K562 (cell line): ENCODE measurements around the gene MARK4. TPM values are rescaled to one million over a fixed set of nuclear protein-coding genes. Genes with fewer than 3 reads are reported as not detected.

Source experiments
- ATAC-seq: fragments of 200-7000 bp; cut with Tn5 transposase; 3 replicates; pipeline ENCODE4 v1.9.1; 2020; ENCODE audit warnings: moderate library complexity
- BruUV-seq: library from RNA; stranded (reverse); fragments of 400-500 nt; replicated peaks from 2 replicates; lab custom pipeline; 2021; lab: Mats Ljungman, UMichigan
- CTCF ChIA-PET: fragments of 300-600 bp; formaldehyde crosslinking; extraction: SDS; loops from one replicate; lab custom pipeline; 2021; ENCODE audit warnings: low intra/inter-chr PET ratio; lab: Yijun Ruan, JAX
- POLR2A ChIA-PET: fragments of 300-600, 350-650 bp; sonication (Branson Sonifier 250); formaldehyde crosslinking; extraction: SDS; loops from one replicate; lab custom pipeline; 2021; ENCODE audit warnings: antibody characterized with exemption, inconsistent platforms; lab: Yijun Ruan, JAX
- DNase-seq, 4 experiments: peaks; one replicate each; pipeline versions ENCODE4 v3.0.0 to v3.0.0-alpha.2; 2011 to 2018; ENCODE audit warnings: low spot score in 3 of 4, mixed read lengths in 3 of 4; ENCODE audit errors: extremely low read depth in 1 of 4
- FAIRE-seq: peaks from 2 replicates; lab custom pipeline; 2011; peaks lifted over from hg19 to GRCh38; lab: Jason Lieb, UNC
- H2AFZ ChIP-seq: 2 replicates; pipeline ENCODE4 v1.6.0; 2011; ENCODE audit warnings: low read depth, low read length, control low read depth, inconsistent platforms
- H3K27ac ChIP-seq: fragments of 200-600 bp; 3 replicates; pipeline ENCODE4 v1.8.0; 2011; ENCODE audit warnings: low read depth, mild to moderate bottlenecking, control low read depth, inconsistent platforms, low read length, moderate library complexity, mixed read lengths; ENCODE audit errors: extremely low read depth
- H3K27me3 ChIP-seq, 2 experiments: fragments of 300-600 bp in 1 of 2; 2 replicates in 1 of 2; 3 replicates in 1 of 2; pipeline versions ENCODE4 v1.6.0 to v1.8.0; 2011; ENCODE audit warnings: inconsistent platforms in 2 of 2, low read length in 2 of 2, mild to moderate bottlenecking in 1 of 2, mixed read lengths in 1 of 2, moderate library complexity in 1 of 2; ENCODE audit not compliant: control insufficient read depth in 2 of 2, insufficient read depth in 2 of 2
- H3K36me3 ChIP-seq: fragments of 300-600 bp; 3 replicates; pipeline ENCODE4 v1.8.0; 2011; ENCODE audit warnings: mild to moderate bottlenecking, low read length, inconsistent platforms; ENCODE audit not compliant: control insufficient read depth, insufficient read depth
- H3K4me1 ChIP-seq, 2 experiments: fragments of 200-600 bp in 1 of 2; replicated peaks in 1 of 2; 2 replicates in 1 of 2; 3 replicates in 1 of 2; pipeline versions ENCODE4 v1.5.1 to v1.8.0; 2011; ENCODE audit warnings: inconsistent platforms in 2 of 2, low read length in 2 of 2, mild to moderate bottlenecking in 1 of 2, mixed read lengths in 1 of 2, moderate library complexity in 1 of 2; ENCODE audit not compliant: control insufficient read depth in 2 of 2, insufficient read depth in 2 of 2
- H3K4me2 ChIP-seq: 2 replicates; pipeline ENCODE4 v1.6.1; 2011; ENCODE audit warnings: low read length, control low read depth, inconsistent platforms, mixed read lengths; ENCODE audit not compliant: insufficient read depth
- H3K4me3 ChIP-seq: fragments of 200-600 bp; sonication (generic), shearing (Covaris generic); 2 replicates; pipeline ENCODE4 v1.5.1; 2016; ENCODE audit warnings: control low read depth, inconsistent platforms
- H3K79me2 ChIP-seq: fragments of 200-600 bp; 3 replicates; pipeline ENCODE4 v1.8.0; 2011; ENCODE audit warnings: low read length, inconsistent platforms; ENCODE audit not compliant: control insufficient read depth, insufficient read depth
- H3K9ac ChIP-seq, 2 experiments: 2 replicates each; pipeline versions ENCODE4 v1.6.0 to v1.6.1; 2011; ENCODE audit warnings: low read depth in 2 of 2, low read length in 2 of 2, control low read depth in 1 of 2, inconsistent platforms in 1 of 2, mild to moderate bottlenecking in 1 of 2, mixed read lengths in 1 of 2; ENCODE audit not compliant: insufficient read depth in 1 of 2
- H3K9me1 ChIP-seq: one replicate; pipeline ENCODE4 v1.6.0; 2011; ENCODE audit warnings: inconsistent platforms, mild to moderate bottlenecking, low read length, moderate library complexity; ENCODE audit not compliant: control insufficient read depth, insufficient read depth
- H3K9me3 ChIP-seq: replicated peaks from 2 replicates; pipeline ENCODE4 v1.5.1; 2011; ENCODE audit warnings: low read depth, low read length, inconsistent platforms; ENCODE audit not compliant: control insufficient read depth, insufficient read depth
- H4K20me1 ChIP-seq: replicated peaks from 2 replicates; pipeline ENCODE4 v1.6.1; 2011; ENCODE audit warnings: low read length, inconsistent platforms, mixed read lengths; ENCODE audit not compliant: control insufficient read depth, insufficient read depth
- DPF2 ChIP-seq: fragments of 450-650 bp; IDR thresholded peaks from 2 replicates; pipeline ENCODE4 v1.6.1; 2016
- GATAD2A ChIP-seq: fragments of 450-650 bp; IDR thresholded peaks from 2 replicates; pipeline ENCODE4 v1.6.1; 2017
- KDM2B ChIP-seq: fragments of 250-450 bp; sonication (Bioruptor Pico); IDR thresholded peaks from 2 replicates; pipeline ENCODE4 v1.8.0; 2021; ENCODE audit warnings: mild to moderate bottlenecking, moderate library complexity
- KLF1 ChIP-seq: fragments of 450-650 bp; IDR thresholded peaks from 2 replicates; pipeline ENCODE4 v1.6.1; 2016; ENCODE audit warnings: missing genetic modification characterization, missing compliant biosample characterization
- MAFF ChIP-seq: IDR thresholded peaks from 2 replicates; pipeline ENCODE4 v1.6.1; 2012; ENCODE audit warnings: low read length, improper control_type of control experiment
- MAZ ChIP-seq, 2 experiments: fragments of 450-650 bp in 1 of 2; sonication (generic) in 1 of 2; formaldehyde crosslinking; IDR thresholded peaks in 1 of 2; conservative IDR thresholded peaks in 1 of 2; 2 replicates each; pipeline versions ENCODE4 v1.4.0 to v1.5.0; 2020; ENCODE audit warnings: mild to moderate bottlenecking in 1 of 2, missing genetic modification reagents in 1 of 2
- MIER1 ChIP-seq: fragments of 450-650 bp; IDR thresholded peaks from 2 replicates; pipeline ENCODE4 v1.6.1; 2016; ENCODE audit warnings: antibody characterized with exemption, mild to moderate bottlenecking, low read depth
- PHTF2 ChIP-seq: fragments of 250-450 bp; sonication (Bioruptor Pico); IDR thresholded peaks from 2 replicates; pipeline ENCODE4 v1.5.0; 2021; ENCODE audit warnings: mild to moderate bottlenecking
- RBFOX2 ChIP-seq: fragments of 200-400 bp; formaldehyde crosslinking; IDR thresholded peaks from 2 replicates; pipeline ENCODE4 v1.6.1; 2017; ENCODE audit warnings: low read depth, mild to moderate bottlenecking, low read length, moderate library complexity
- RBM39 ChIP-seq: fragments of 200-400 bp; formaldehyde crosslinking; optimal IDR thresholded peaks from 2 replicates; pipeline ENCODE3; 2018; ENCODE audit warnings: low read depth, low read length
- RNF2 ChIP-seq: sonication (generic); IDR thresholded peaks from 2 replicates; pipeline ENCODE4 v1.6.1; 2016
- TBP ChIP-seq: optimal IDR thresholded peaks from 2 replicates; pipeline ENCODE3; 2011; ENCODE audit warnings: low read depth, low read length, improper control_type of control experiment
- TRIM24 ChIP-seq, 2 experiments: fragments of 450-650 bp; IDR thresholded peaks; 2 replicates each; pipeline ENCODE4 v1.6.1; 2016
- XRCC4 ChIP-seq: IDR thresholded peaks from one replicate; pipeline ENCODE4 v1.6.1; 2011; ENCODE audit not compliant: insufficient read depth, insufficient read length; ENCODE audit errors: extremely low read depth
- ZBTB7A ChIP-seq: IDR thresholded peaks from 2 replicates; pipeline ENCODE4 v1.6.1; 2011; ENCODE audit warnings: low read depth, mild to moderate bottlenecking, low read length, moderate library complexity, borderline replicate concordance; ENCODE audit not compliant: control insufficient read depth
- ZFX ChIP-seq: sonication (generic); formaldehyde crosslinking; IDR thresholded peaks from 2 replicates; pipeline ENCODE4 v1.8.0; 2022; ENCODE audit warnings: mild to moderate bottlenecking, missing genetic modification reagents, moderate library complexity
- ZNF3 ChIP-seq: fragments of 250-450 bp; sonication (Bioruptor Pico); IDR thresholded peaks from 2 replicates; pipeline ENCODE4 v1.5.0; 2021; ENCODE audit warnings: mild to moderate bottlenecking, moderate library complexity
- WGBS: fragments of 100-300 bp; shearing (Covaris generic); methylation state at CpG from one replicate; pipeline ENCODE4 v1.1.6; 2016; ENCODE audit warnings: low coverage, mixed read lengths; ENCODE audit not compliant: insufficient coverage; ENCODE audit errors: missing lambda C conversion rate; 5-methylcytosine and 5-hydroxymethylcytosine counted together
- in situ Hi-C: fragments of 300-500 bp; cut with MboI; formaldehyde crosslinking; loops from 4 replicates; pipeline ENCODE4 v1.15.0; 2018; ENCODE audit warnings: inconsistent platforms, mixed read lengths
- intact Hi-C: fragments of 100-400 bp; cut with micrococcal nuclease; formaldehyde crosslinking; loops from 2 replicates; pipeline ENCODE4 v1.14.2; 2022
- polyA plus RNA-seq, 8 experiments: library from polyadenylated mRNA; depleted of rRNA in 4 of 8; stranded (reverse) in 5 of 8; unstranded in 3 of 8; fragments of >200 nt; fragmentation: Nextera tagmentation in 2 of 8; fragmentation: Illumina TruSeq in 1 of 8; extraction: Ambion mirVana in 2 of 8; extraction: Trizol in 1 of 8; gene quantifications; 2 replicates each; pipeline versions ENCODE4 v1.2.1 to v1.2.3, GENCODE V29; 2011 to 2014; ENCODE audit warnings: inconsistent platforms in 1 of 8, missing spikeins in 1 of 8
- total RNA-seq, 7 experiments: library from RNA; depleted of rRNA in 6 of 7; stranded (reverse); fragments of >200 nt in 6 of 7; fragmentation: Illumina TruSeq in 2 of 7; extraction: Trizol in 2 of 7; gene quantifications; 2 replicates each; pipeline versions ENCODE4 v1.2.1 to v1.2.3, GENCODE V29; 2011 to 2021; ENCODE audit warnings: low replicate concordance in 1 of 7
- TF ChIP-seq, protein P1 (sequence below): sonication (generic); formaldehyde crosslinking; IDR thresholded peaks from 2 replicates; pipeline ENCODE4 v1.8.1; 2023; ENCODE audit warnings: mild to moderate bottlenecking, missing genetic modification reagents
- TF ChIP-seq, protein P2 (sequence below): conservative IDR thresholded peaks from 2 replicates; pipeline ENCODE4 v1.6.1; 2011; ENCODE audit warnings: low read depth, mild to moderate bottlenecking, low read length; ENCODE audit not compliant: control insufficient read depth

MARK4 gene
- total and polyA plus RNA-seq, 9 of the 15 experiments (the other 6 are each of a cell fraction or from before 2014, with no cell fraction given) = 0.52 to 29.4 (median 8.6) TPM

DNA sequence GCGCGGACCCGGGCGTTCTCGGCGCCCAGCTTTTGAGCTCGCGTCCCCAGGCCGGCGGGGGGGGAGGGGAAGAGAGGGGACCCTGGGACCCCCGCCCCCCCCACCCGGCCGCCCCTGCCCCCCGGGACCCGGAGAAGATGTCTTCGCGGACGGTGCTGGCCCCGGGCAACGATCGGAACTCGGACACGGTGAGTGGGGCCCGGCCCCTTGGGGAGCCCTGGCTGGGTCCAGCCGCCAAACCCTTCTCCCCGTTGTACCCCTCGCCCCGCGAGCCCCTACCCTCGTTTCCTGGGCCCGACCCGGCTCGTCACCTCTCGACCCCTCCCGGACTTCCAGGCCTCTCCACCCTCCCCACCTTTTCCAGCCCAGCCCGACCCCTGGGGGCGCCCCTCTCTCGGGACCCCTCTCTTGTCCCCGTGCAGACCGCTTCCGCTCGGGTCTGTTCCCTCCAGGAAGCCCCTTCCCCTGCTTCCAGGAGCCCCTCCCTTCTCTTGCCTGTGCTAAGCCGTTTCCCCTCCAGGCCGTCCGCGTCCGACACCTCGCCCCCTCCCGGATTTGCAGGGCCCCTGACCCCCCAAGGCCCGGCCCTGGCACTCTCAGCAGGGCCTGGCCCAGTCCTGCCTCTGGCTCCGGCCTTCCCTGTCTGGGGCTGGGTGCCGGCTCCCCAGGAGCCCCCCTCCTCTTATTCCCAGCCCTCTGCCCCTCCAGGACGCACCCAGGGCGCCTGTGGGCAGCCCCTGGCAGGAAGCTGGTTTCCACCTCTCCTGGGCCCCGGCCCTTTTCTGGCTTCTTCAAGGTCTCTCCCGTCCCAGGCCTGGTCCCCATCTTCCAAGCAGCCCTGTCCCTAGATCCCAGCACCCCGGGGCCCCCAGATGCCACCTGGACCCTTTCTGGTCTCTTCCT is 632 bp downstream of the MARK4 start:
- ATAC-seq (peak; percentile 38), FAIRE-seq (no peak), DNase-seq (peak in 3 of 4 experiments; percentile 48 to 71 (median 66))
- 29% methylated on average over 16 of the region's 57 CpGs for WGBS
- peak overlapping the region; percentile 65 for H3K4me3 ChIP-seq
- peak overlapping the region; percentile 64 for H3K4me2 ChIP-seq
- H3K36me3 ChIP-seq = peaks cover 11% of the 10 kb centered on the region; the same call in 2 of the 3 replicates
- in situ Hi-C loops = no loop called here
- ChIA-PET CTCF (interaction anchor here (0.7 kb wide), 1 partner anchor 150 kb away, joined by 4 read pairs; no protein-coding TSS in a partner anchor), POLR2A (no interaction called here)
- H3K27me3 ChIP-seq = no peaks in the 10 kb centered on the region
- peak overlapping the region; percentile 62 to 94; a peak in 3 of 4 replicates for H3K9ac ChIP-seq
- H4K20me1 ChIP-seq = peaks cover 15% of the 10 kb centered on the region
- H2AFZ ChIP-seq = peak overlapping the region; percentile 48; the same call in 1 of the 2 replicates
- peaks cover 41% of the 10 kb centered on the region for H3K79me2 ChIP-seq
- peak overlapping the region; percentile 65; the same call in 2 of the 3 replicates for H3K27ac ChIP-seq
- no TSS peak for BruUV-seq
- peaks cover 19 to 55% of the 10 kb centered on the region in 2 experiments for H3K4me1 ChIP-seq
- intact Hi-C loops = no loop called here
- H3K9me3 ChIP-seq = no peaks in the 10 kb centered on the region
- no peaks in the 10 kb centered on the region for H3K9me1 ChIP-seq
- TF ChIP-seq ZNF3 (CRISPR knock-in tag) (no peak), ZFX (CRISPR knock-in tag) (peak; percentile 64), TBP (no peak), RBM39 (no peak), KDM2B (CRISPR knock-in tag) (no peak), ZBTB7A (peak; percentile 81), RBFOX2 (peak; percentile 47), MAFF (no peak), DPF2 (no peak), RNF2 (no peak), GATAD2A (no peak), KLF1 (no peak), MAZ (CRISPR knock-in tag; conservative IDR thresholded peaks at IDR 0.05 in 1 of 2, IDR thresholded peaks at IDR 0.05 in 1 of 2) (peak in 1 of 2 experiments; percentile 48; a peak in 1 of 4 replicates), MIER1 (no peak), TRIM24 (IDR thresholded peaks at IDR 0.05) (no peak), XRCC4 (no peak), PHTF2 (CRISPR knock-in tag) (no peak)
- TF ChIP-seq, protein P1, sequence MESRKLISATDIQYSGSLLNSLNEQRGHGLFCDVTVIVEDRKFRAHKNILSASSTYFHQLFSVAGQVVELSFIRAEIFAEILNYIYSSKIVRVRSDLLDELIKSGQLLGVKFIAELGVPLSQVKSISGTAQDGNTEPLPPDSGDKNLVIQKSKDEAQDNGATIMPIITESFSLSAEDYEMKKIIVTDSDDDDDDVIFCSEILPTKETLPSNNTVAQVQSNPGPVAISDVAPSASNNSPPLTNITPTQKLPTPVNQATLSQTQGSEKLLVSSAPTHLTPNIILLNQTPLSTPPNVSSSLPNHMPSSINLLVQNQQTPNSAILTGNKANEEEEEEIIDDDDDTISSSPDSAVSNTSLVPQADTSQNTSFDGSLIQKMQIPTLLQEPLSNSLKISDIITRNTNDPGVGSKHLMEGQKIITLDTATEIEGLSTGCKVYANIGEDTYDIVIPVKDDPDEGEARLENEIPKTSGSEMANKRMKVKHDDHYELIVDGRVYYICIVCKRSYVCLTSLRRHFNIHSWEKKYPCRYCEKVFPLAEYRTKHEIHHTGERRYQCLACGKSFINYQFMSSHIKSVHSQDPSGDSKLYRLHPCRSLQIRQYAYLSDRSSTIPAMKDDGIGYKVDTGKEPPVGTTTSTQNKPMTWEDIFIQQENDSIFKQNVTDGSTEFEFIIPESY (CRISPR knock-in tag) = no peak
- TF ChIP-seq, protein P2, sequence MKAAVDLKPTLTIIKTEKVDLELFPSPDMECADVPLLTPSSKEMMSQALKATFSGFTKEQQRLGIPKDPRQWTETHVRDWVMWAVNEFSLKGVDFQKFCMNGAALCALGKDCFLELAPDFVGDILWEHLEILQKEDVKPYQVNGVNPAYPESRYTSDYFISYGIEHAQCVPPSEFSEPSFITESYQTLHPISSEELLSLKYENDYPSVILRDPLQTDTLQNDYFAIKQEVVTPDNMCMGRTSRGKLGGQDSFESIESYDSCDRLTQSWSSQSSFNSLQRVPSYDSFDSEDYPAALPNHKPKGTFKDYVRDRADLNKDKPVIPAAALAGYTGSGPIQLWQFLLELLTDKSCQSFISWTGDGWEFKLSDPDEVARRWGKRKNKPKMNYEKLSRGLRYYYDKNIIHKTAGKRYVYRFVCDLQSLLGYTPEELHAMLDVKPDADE = no peak
